ENCODE data around the gene PRB4.

DNA sequence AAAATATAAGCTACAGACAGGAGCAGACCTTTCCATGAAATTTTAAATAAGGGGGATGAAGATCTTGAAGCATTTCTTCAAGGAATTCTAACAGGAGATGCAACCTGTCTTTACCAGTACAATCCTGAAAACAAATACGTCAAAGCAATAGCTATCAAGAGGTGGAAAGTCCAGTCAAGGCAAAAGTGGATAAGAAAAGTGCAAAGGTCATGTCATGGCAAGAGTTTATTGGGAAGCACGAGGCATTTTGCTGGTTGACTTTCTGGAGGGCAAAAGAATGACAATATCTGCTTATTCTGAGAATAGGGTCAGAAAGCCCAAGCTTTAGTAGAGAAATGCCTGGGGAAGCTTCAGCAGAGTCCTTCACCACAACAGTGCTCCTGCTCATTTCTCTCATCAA, 34.3 kb upstream of the PRB4 start:
- TF ChIP-seq POLR2A (IDR thresholded peaks at IDR 0.05; ENCODE audit: low read depth, low read length), result no peak
- no peak for TF ChIP-seq TAF1 (IDR thresholded peaks at IDR 0.05; ENCODE audit: borderline replicate concordance, low read depth, low read length)
- no peak for TF ChIP-seq POLR2AphosphoS5 (IDR thresholded peaks at IDR 0.05; ENCODE audit: low read depth, low read length)

All from GM12892 (cell line).